GM19395 (cell line): ENCODE results near the gene SLAMF9.
A peak's percentile ranks its signal among the peaks of the same experiment; 100 is the strongest.

Experiments
- ATAC-seq: cut with Tn5 transposase; IDR thresholded peaks from one replicate; pipeline ENCODE4 v1.9.1; 2021; ENCODE audit warnings: mild to moderate bottlenecking, moderate library complexity; ENCODE audit not compliant: unreplicated experiment

Gene SLAMF9

GRCh38 chr1:159934136-159935039 is 19.6 kb downstream of the SLAMF9 start:
- no peak for ATAC-seq

- no peak for ATAC-seq
These were observed 20.7 kb downstream of the SLAMF9 start for GRCh38 chr1:159933347-159933746.

GRCh38 chr1:159932296-159933285 is 21.4 kb downstream of the SLAMF9 start:
- no peak for ATAC-seq

- no peak for ATAC-seq
These were observed 22.3 kb downstream of the SLAMF9 start for GRCh38 chr1:159931795-159932173.

GRCh38 chr1:159931101-159931794 is 22.8 kb downstream of the SLAMF9 start:
- ATAC-seq: no peak

GRCh38 chr1:159930634-159931033 is 23.4 kb downstream of the SLAMF9 start:
- ATAC-seq: no peak

GRCh38 chr1:159930216-159930615 is 23.8 kb downstream of the SLAMF9 start:
- ATAC-seq: no peak

- no peak for ATAC-seq
These were observed 24.6 kb downstream of the SLAMF9 start for GRCh38 chr1:159929155-159930051.

- ATAC-seq: no peak
These were observed 25.5 kb downstream of the SLAMF9 start for GRCh38 chr1:159928491-159929050.

GRCh38 chr1:159927849-159928431 is 26.1 kb downstream of the SLAMF9 start:
- no peak for ATAC-seq

- ATAC-seq: no peak
These were observed 26.7 kb downstream of the SLAMF9 start for GRCh38 chr1:159927211-159927848.

GRCh38 chr1:159925719-159926078 is 28.3 kb downstream of the SLAMF9 start:
- ATAC-seq: peak; percentile 3

- ATAC-seq: peak; percentile 61
These were observed 29.0 kb downstream of the SLAMF9 start, which contains the start of gene TAGLN2 for GRCh38 chr1:159924791-159925718. Gene TAGLN2, minus strand, starts transcription at chr1:159925507. Its CDS starts 4,998 bp downstream, at chr1:159920509.

- no peak for ATAC-seq
These were observed 29.8 kb downstream of the SLAMF9 start for GRCh38 chr1:159924025-159924790.

- ATAC-seq: peak; percentile 38
These were observed 30.6 kb downstream of the SLAMF9 start for GRCh38 chr1:159923203-159924024.
